Hematopoietic multipotent progenitor cell treated with erythropoietin and hydrocortisone succinate and interleukin-3 and kit ligand, for 6 days (in vitro differentiated cells): Measurements from ENCODE around the gene ZNF184.

ENCODE experiments used
- DNase-seq: peaks from one replicate; pipeline ENCODE4 v3.0.0-alpha.2; 2015

Gene ZNF184

GRCh38 chr6:27472617-27473400, at the start of gene ZNF184:
TSS of gene ZNF184 (minus strand) at chr6:27473105. CDS start at chr6:27472294, 811 bp downstream.
- DNase-seq = peak; percentile 98

GRCh38 chr6:27518881-27519795, 46.2 kb upstream of the ZNF184 start:
- peak; percentile 88 for DNase-seq

GRCh38 chr6:27517928-27518787, 45.3 kb upstream of the ZNF184 start:
- peak; percentile 27 for DNase-seq

- no peak for DNase-seq
Measured at GRCh38 chr6:27517238-27517637, 44.3 kb upstream of the ZNF184 start.

GRCh38 chr6:27514906-27515495, 42.1 kb upstream of the ZNF184 start:
- DNase-seq = no peak

GRCh38 chr6:27512525-27512924, 39.6 kb upstream of the ZNF184 start:
- DNase-seq = no peak

- no peak for DNase-seq
Measured at GRCh38 chr6:27507041-27507956, 34.4 kb upstream of the ZNF184 start.

GRCh38 chr6:27505209-27506027, 32.5 kb upstream of the ZNF184 start:
- DNase-seq = peak; percentile 53

- peak; percentile 78 for DNase-seq
Measured at GRCh38 chr6:27503436-27504030, 30.6 kb upstream of the ZNF184 start.

- DNase-seq = peak; percentile 85
Measured at GRCh38 chr6:27502508-27503435, 29.9 kb upstream of the ZNF184 start.

GRCh38 chr6:27501187-27501586, 28.3 kb upstream of the ZNF184 start:
- DNase-seq = no peak

- DNase-seq = no peak
Measured at GRCh38 chr6:27500177-27500576, 27.3 kb upstream of the ZNF184 start.

GRCh38 chr6:27495386-27496135, 22.7 kb upstream of the ZNF184 start:
- DNase-seq = peak; percentile 78

- no peak for DNase-seq
Measured at GRCh38 chr6:27494987-27495385, 22.1 kb upstream of the ZNF184 start.

GRCh38 chr6:27494103-27494502, 21.2 kb upstream of the ZNF184 start:
- no peak for DNase-seq

GRCh38 chr6:27492631-27493190, 19.8 kb upstream of the ZNF184 start:
- DNase-seq = no peak

GRCh38 chr6:27479319-27480182, 6.6 kb upstream of the ZNF184 start:
- DNase-seq = peak; percentile 91
